Inflammatory macrophage (primary cell): ENCODE measurements around the gene RIN3.

ENCODE experiments used
- DNase-seq, 2 donors: peaks; one replicate each; pipeline ENCODE4 v3.0.0-alpha.2; 2020 to 2022

The RIN3 gene

GRCh38 chr14:92726135-92726932, 212.8 kb downstream of the RIN3 start:
- peak; percentile 83 to 84 for DNase-seq

- no peak for DNase-seq
Observed at GRCh38 chr14:92726933-92727262, 213.3 kb downstream of the RIN3 start.

- peak; percentile 25 to 40 for DNase-seq
Observed at GRCh38 chr14:92728759-92729364, 215.3 kb downstream of the RIN3 start.

- DNase-seq = peak; percentile 44 to 54
Observed at GRCh38 chr14:92729634-92730358, 216.2 kb downstream of the RIN3 start.

GRCh38 chr14:92731622-92732115, 218.1 kb downstream of the RIN3 start:
- peak; percentile 16 to 33 for DNase-seq

- no peak for DNase-seq
Observed at GRCh38 chr14:92733007-92733406, 219.4 kb downstream of the RIN3 start.

- no peak for DNase-seq
Observed at GRCh38 chr14:92734618-92735017, 221.0 kb downstream of the RIN3 start.

- no peak for DNase-seq
Observed at GRCh38 chr14:92735344-92735743, 221.8 kb downstream of the RIN3 start.

GRCh38 chr14:92737206-92737605, 223.6 kb downstream of the RIN3 start:
- DNase-seq = no peak

GRCh38 chr14:92737619-92738188, 224.1 kb downstream of the RIN3 start:
- no peak for DNase-seq
